Muscle of back (tissue), 11 donors: ENCODE data around the gene MOB3B. TPM values are rescaled to one million over a fixed set of nuclear protein-coding genes. Genes with fewer than 3 reads are reported as not detected.

ENCODE experiments used
- DNase-seq, 3 donors: peaks; one replicate each; pipeline versions ENCODE4 v3.0.0 to v3.0.0-alpha.2; 2013
- polyA plus RNA-seq, 10 donors: library from polyadenylated mRNA; unstranded; fragments of 120-200 nt; gene quantifications; one replicate each; pipeline ENCODE4 v1.2.1, GENCODE V29; 2013; ENCODE audit not compliant: insufficient read length in 10 of 10

MOB3B gene
- polyA plus RNA-seq, 10 donors, result 2.4 to 5.1 (median 2.7) TPM

GRCh38 chr9:27393054-27393846, 136.4 kb downstream of the MOB3B start:
- no peak for DNase-seq

- DNase-seq, result no peak
Measured at GRCh38 chr9:27392451-27392850, 137.2 kb downstream of the MOB3B start.

- no peak for DNase-seq
Measured at GRCh38 chr9:27391040-27391895, 138.3 kb downstream of the MOB3B start.

GRCh38 chr9:27388150-27388549, 141.5 kb downstream of the MOB3B start:
- DNase-seq, result no peak

GRCh38 chr9:27387722-27388121, 141.9 kb downstream of the MOB3B start:
- DNase-seq, result no peak

GRCh38 chr9:27386571-27387091, 143.0 kb downstream of the MOB3B start:
- peak in 2 of 3 donors; percentile 30 to 68 for DNase-seq

- DNase-seq, result no peak
Measured at GRCh38 chr9:27385606-27386322, 143.8 kb downstream of the MOB3B start.

GRCh38 chr9:27384262-27385014, 145.2 kb downstream of the MOB3B start:
- no peak for DNase-seq

GRCh38 chr9:27383524-27383923, 146.1 kb downstream of the MOB3B start:
- no peak for DNase-seq

GRCh38 chr9:27382975-27383374, 146.6 kb downstream of the MOB3B start:
- no peak for DNase-seq

- no peak for DNase-seq
Measured at GRCh38 chr9:27382308-27382707, 147.3 kb downstream of the MOB3B start.

- DNase-seq, result no peak
Measured at GRCh38 chr9:27379311-27380251, 150.0 kb downstream of the MOB3B start.

- no peak for DNase-seq
Measured at GRCh38 chr9:27377811-27378456, 151.7 kb downstream of the MOB3B start.

- no peak for DNase-seq
Measured at GRCh38 chr9:27377147-27377807, 152.3 kb downstream of the MOB3B start.

GRCh38 chr9:27373851-27374250, 155.8 kb downstream of the MOB3B start:
- no peak for DNase-seq

GRCh38 chr9:27372615-27373014, 157.0 kb downstream of the MOB3B start:
- DNase-seq, result no peak

GRCh38 chr9:27371382-27371781, 158.2 kb downstream of the MOB3B start:
- DNase-seq, result no peak

GRCh38 chr9:27369591-27369990, 160.0 kb downstream of the MOB3B start:
- no peak for DNase-seq
